OCI-LY7 (cell line): ENCODE results near the gene PRRX1.

Experiments used
- EZH2phosphoT487 ChIP-seq: fragments of 200-600 bp; sonication (generic); IDR thresholded peaks from 2 replicates; pipeline ENCODE4 v1.6.1; 2018; ENCODE audit warnings: low read depth, borderline replicate concordance, mild to moderate bottlenecking, mixed run types, antibody characterized with exemption, low read length, moderate library complexity, mixed read lengths
- TF ChIP-seq, protein P1 (sequence below): fragments of 200-600 bp; sonication (generic); conservative IDR thresholded peaks from 2 replicates; pipeline ENCODE4 v1.5.1; 2014; ENCODE audit warnings: mild to moderate bottlenecking, antibody characterized with exemption, low read length, moderate library complexity, mixed read lengths

GRCh38 chr1:170674986-170675385, 11.1 kb downstream of the PRRX1 start:
- TF ChIP-seq, protein P1, sequence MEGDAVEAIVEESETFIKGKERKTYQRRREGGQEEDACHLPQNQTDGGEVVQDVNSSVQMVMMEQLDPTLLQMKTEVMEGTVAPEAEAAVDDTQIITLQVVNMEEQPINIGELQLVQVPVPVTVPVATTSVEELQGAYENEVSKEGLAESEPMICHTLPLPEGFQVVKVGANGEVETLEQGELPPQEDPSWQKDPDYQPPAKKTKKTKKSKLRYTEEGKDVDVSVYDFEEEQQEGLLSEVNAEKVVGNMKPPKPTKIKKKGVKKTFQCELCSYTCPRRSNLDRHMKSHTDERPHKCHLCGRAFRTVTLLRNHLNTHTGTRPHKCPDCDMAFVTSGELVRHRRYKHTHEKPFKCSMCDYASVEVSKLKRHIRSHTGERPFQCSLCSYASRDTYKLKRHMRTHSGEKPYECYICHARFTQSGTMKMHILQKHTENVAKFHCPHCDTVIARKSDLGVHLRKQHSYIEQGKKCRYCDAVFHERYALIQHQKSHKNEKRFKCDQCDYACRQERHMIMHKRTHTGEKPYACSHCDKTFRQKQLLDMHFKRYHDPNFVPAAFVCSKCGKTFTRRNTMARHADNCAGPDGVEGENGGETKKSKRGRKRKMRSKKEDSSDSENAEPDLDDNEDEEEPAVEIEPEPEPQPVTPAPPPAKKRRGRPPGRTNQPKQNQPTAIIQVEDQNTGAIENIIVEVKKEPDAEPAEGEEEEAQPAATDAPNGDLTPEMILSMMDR = no peak
- TF ChIP-seq EZH2phosphoT487 = no peak
